OCI-LY7 (cell line): Measurements from ENCODE around the gene ITM2B.

Experiments used
- CTCF ChIP-seq: fragments of 200-600 bp; sonication (generic); conservative IDR thresholded peaks from 2 replicates; pipeline ENCODE4 v1.5.1; 2014; ENCODE audit warnings: mild to moderate bottlenecking, antibody characterized with exemption, low read length, moderate library complexity, mixed read lengths
- EZH2phosphoT487 ChIP-seq: fragments of 200-600 bp; sonication (generic); IDR thresholded peaks from 2 replicates; pipeline ENCODE4 v1.6.1; 2018; ENCODE audit warnings: low read depth, borderline replicate concordance, mild to moderate bottlenecking, mixed run types, antibody characterized with exemption, low read length, moderate library complexity, mixed read lengths

GRCh38 chr13:48296528-48296927 lies 63.5 kb downstream of the ITM2B start:
- TF ChIP-seq CTCF (no peak), EZH2phosphoT487 (no peak)
